Measurements from ENCODE around the gene SLC6A8.

Gene SLC6A8

GRCh38 chrX:153687121-153688039, at the start of gene SLC6A8:
Gene SLC6A8, plus strand, starts transcription at chrX:153687926. Its CDS starts 649 bp downstream, at chrX:153688575.
- peak; percentile 20 for DNase-seq (ENCODE audit: low spot score)

DNA sequence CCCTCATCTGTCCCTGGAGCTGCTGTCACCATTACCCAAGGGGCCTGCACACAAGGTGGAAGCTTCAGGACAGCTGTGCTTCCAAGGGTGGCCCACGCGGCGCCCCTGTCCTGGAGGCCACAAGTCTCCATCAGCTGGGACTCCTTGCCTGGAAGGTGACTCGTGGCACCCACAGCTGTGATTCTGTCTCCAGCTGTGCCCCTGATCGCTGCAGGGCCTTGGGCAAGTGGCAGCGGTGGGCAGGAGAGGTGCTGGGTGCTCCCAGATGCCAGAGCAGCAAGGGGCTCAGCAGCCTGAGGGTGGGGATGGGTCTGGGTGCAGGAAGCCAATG, 49.7 kb upstream of the SLC6A8 start:
- no peak for DNase-seq (ENCODE audit: low spot score)

DNA sequence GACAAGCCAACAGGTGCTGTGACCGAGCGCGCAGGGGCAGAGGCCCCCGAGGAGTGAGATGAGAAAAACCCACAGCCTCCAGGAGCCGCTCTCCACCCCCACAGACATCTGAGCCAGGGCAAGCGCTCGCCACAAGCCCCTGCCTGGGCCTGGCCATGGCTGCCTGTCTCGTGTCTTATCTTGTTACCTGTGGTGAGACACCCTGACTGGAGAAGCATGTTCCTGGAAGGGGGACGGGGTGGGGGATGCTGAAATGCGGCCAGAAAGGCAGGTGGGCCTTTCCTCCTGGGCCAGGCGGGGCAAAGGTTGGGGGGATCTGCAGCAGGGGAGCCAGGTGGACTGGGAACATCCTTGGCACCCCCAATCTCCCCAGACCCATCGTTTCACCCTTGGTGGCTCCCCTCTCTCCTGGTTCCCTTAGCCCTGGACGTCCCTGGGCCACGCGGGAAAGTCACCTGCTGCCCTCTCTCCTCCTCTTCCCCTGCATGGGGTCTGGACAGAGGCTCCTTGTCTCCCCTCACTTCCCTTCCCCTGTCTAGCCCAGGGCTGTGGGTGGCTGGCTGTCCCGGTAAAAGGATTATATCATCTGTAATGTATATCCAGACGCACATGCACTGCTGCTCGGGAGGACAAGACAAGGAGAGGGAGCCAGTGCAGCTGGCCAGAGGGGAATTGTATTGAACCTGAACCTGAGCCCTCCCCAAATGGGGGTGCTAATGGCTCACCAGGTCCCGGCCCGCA, 49.1 kb upstream of the SLC6A8 start:
- no peak for DNase-seq (ENCODE audit: low spot score)

- DNase-seq (ENCODE audit: low spot score): no peak
These were observed 48.3 kb upstream of the SLC6A8 start for GRCh38 chrX:153639177-153640044.

- no peak for DNase-seq (ENCODE audit: low spot score)
These were observed 47.6 kb upstream of the SLC6A8 start for GRCh38 chrX:153640045-153640686.

- DNase-seq (ENCODE audit: low spot score): no peak
These were observed 46.8 kb upstream of the SLC6A8 start for GRCh38 chrX:153640736-153641575.

DNA sequence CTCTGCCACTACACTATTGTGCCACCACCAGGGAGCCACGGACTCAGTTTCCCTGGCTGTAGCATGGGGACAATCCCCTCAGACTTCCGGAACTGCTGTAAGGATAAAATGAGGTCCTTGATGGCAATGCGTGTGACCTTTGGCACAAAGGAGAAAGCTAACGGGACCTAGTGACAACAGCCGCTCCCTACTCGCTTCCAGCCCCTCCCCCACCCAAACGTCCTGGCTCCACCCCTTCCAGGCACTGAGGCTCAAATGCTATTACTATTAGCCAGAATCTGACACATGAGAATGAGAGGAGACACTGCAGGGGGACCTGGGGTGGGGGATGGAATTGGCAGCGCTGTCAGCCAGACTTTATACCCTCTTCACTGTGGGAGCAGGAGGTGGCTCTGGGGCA, 46.1 kb upstream of the SLC6A8 start:
- no peak for DNase-seq (ENCODE audit: low spot score)

DNA sequence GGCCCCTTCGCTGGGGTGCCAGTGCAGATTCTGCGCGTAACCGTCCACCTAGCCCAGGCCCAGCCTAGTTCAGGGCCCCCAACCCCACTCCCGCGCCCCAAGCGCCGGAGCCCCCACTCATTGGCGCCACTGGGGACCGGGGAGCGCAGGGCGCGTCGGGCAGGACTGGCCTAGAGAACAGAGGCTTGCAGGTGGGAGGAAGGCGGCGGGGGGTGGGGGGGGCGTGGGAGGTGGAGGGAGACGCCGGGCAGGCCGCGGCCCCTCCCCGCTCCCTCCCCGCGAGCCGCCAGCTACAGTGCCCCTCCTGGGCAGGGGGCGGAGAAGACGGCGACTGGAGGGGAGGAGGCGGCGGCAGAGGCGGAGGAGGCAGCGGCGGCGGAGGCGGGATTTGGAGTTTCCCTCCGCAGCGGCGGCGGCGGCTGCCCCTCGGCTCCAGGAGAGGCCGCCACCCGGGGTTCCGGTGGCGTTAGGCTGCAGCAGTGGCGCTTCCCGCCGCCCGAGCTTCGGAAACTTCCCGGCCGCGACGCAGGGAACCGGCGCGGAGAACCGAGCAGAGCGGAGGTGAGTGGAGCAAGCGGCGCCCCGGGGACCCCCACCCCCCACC, 45.6 kb upstream of the SLC6A8 start:
- DNase-seq (ENCODE audit: low spot score): no peak

GRCh38 chrX:153642655-153643430, 44.9 kb upstream of the SLC6A8 start:
- no peak for DNase-seq (ENCODE audit: low spot score)

GRCh38 chrX:153643431-153644351, 44.0 kb upstream of the SLC6A8 start:
- DNase-seq (ENCODE audit: low spot score): no peak

GRCh38 chrX:153644356-153645125, 43.2 kb upstream of the SLC6A8 start:
- no peak for DNase-seq (ENCODE audit: low spot score)

GRCh38 chrX:153645151-153645550, 42.6 kb upstream of the SLC6A8 start:
- no peak for DNase-seq (ENCODE audit: low spot score)

DNA sequence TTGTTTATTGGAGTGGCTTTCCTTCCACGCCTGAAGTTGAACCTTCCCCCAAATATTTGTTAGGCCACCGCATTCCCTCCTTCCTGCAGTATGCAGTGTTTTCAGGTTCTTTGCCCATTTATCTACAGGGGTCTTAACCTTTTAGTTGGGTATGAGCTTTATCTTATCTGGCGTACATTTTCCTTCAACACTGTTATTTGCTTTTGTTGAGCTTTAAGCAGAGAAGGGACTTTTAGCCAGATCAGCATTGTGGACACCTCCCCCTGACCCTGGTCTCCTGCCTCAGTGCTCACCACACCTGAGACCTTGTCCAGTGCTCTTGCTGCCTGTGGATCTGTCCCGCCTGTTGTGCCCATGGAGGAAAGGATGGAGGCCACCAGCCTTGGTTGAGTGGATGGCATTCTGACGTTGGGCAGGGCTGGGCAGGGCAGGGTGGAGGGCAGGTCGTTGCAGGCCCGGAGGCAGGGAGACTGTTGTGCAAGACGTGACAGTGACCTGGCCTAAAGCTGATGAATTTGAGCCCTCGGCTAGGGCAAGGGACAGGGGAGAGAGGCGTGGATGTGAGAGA, 41.7 kb upstream of the SLC6A8 start:
- DNase-seq (ENCODE audit: low spot score): no peak

GRCh38 chrX:153646620-153647373, 40.9 kb upstream of the SLC6A8 start, which contains the start of gene DUSP9:
Gene DUSP9, plus strand, starts transcription at chrX:153647203. Its CDS starts 751 bp downstream, at chrX:153647954.
- DNase-seq (ENCODE audit: low spot score): no peak

- no peak for DNase-seq (ENCODE audit: low spot score)
These were observed 40.0 kb upstream of the SLC6A8 start for GRCh38 chrX:153647461-153648357.
